Smooth muscle cell of the brain vasculature (primary cell): ENCODE results near the gene ZNF629.

Experiments used
- DNase-seq: peaks from one replicate; pipeline ENCODE4 v3.0.0-alpha.2; 2012; ENCODE audit warnings: low read depth, low spot score

ZNF629 gene

GRCh38 chr16:30786115-30786935 is 680 bp downstream of the ZNF629 start:
- no peak for DNase-seq

GRCh38 chr16:30785126-30786106 is 1.6 kb downstream of the ZNF629 start:
- no peak for DNase-seq

GRCh38 chr16:30784215-30784614 is 2.8 kb downstream of the ZNF629 start:
- DNase-seq, result no peak

GRCh38 chr16:30783280-30784109 is 3.5 kb downstream of the ZNF629 start:
- DNase-seq, result no peak

GRCh38 chr16:30782486-30783279 is 4.3 kb downstream of the ZNF629 start:
- DNase-seq, result no peak

- no peak for DNase-seq
Measured at GRCh38 chr16:30780549-30780948, 6.5 kb downstream of the ZNF629 start.

- no peak for DNase-seq
Measured at GRCh38 chr16:30780021-30780420, 7.0 kb downstream of the ZNF629 start.

- DNase-seq, result no peak
Measured at GRCh38 chr16:30779596-30779995, 7.4 kb downstream of the ZNF629 start.

GRCh38 chr16:30778549-30779244 is 8.3 kb downstream of the ZNF629 start:
- DNase-seq, result no peak

- DNase-seq, result no peak
Measured at GRCh38 chr16:30777591-30778297, 9.3 kb downstream of the ZNF629 start.

- peak; percentile 54 for DNase-seq
Measured at GRCh38 chr16:30775392-30776188, 11.4 kb downstream of the ZNF629 start.

GRCh38 chr16:30775131-30775391 is 11.9 kb downstream of the ZNF629 start:
- DNase-seq, result no peak

- DNase-seq, result no peak
Measured at GRCh38 chr16:30774367-30775130, 12.5 kb downstream of the ZNF629 start.

GRCh38 chr16:30773826-30774225 is 13.2 kb downstream of the ZNF629 start:
- DNase-seq, result no peak

GRCh38 chr16:30771726-30772125 is 15.3 kb downstream of the ZNF629 start:
- DNase-seq, result no peak

GRCh38 chr16:30769379-30770089 is 17.5 kb downstream of the ZNF629 start:
- no peak for DNase-seq

- DNase-seq, result no peak
Measured at GRCh38 chr16:30768583-30769181, 18.3 kb downstream of the ZNF629 start.
